ENCODE measurements around the gene WDR4.
"Not testable (repeated sequence)": the region's sequence is repeated elsewhere in the genome, so short reads cannot be mapped to it uniquely, and the experiment has no call there.

Gene WDR4

DNA sequence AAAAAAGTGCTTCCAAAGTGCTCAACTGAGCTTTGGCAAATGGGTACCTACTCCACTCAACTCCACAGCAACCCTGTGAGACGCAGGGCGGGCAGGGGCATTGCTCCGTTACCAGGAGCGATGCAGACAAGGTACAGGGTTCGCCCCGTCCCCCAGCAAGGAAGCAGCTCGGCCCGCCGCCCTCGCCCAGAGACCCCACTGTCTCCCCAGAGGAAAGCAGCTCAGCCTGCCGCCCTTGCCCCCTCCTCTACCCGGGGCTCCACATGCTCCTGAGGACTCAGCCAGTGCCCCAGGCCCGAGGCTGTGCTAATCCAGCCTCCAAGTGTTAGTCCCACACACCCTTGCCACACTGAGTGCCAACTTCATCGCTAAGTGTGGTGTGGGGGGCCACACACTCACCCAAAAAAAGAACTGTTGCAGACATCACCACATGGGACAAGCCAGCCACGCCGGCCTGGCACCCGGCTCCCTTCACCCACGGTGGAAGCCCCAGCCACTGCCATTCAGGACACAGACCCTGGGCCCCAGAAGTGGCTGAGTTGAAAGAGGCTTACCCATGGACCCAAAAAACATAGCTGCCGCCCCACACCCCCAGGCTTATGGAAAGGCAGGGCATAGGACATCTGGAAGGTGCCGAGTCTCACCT is 26.3 kb downstream of the WDR4 start:
- DNase-seq (ENCODE audit: low read depth), result no peak

DNA sequence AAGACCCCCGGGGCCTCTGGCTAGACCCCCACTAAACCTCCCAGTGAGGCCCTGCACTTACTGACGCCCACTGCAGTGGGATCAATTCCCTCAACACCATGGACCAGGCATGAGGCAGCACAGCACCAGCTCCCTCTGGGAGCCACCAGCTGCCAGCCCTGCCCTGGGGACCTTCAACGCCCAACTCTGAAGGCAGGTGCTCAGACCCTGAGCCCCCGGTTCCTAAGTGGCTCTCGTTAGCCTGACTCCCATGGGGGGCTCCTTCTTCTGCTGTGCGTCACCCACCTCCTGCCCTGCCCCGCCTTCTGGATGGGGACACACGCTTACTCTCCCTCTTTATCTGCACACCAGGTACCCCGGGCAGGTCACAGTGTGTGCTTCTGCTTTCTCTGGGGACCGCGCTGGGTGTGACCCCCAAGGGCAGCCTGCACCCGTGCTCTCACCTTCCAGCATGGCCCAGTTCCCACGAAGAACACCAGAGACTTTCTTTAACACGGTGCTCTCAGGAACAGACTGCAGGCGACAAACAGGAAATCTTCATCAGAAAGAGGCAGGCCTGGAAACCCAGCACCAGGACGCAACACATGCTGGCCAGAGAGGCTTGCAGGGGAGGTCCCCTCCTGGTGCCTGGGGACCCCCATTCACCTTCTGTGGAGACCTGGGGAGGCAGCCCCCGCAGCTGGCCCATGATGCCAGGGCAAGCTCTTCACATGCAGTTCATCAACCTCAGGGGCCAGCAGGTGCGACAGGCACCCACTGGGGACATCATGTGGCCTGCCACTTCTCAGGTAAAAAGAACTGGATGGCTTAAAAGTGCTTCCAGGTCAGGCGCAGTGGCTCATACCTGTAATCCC is 27.3 kb downstream of the WDR4 start:
- DNase-seq (ENCODE audit: low read depth), result no peak

DNA sequence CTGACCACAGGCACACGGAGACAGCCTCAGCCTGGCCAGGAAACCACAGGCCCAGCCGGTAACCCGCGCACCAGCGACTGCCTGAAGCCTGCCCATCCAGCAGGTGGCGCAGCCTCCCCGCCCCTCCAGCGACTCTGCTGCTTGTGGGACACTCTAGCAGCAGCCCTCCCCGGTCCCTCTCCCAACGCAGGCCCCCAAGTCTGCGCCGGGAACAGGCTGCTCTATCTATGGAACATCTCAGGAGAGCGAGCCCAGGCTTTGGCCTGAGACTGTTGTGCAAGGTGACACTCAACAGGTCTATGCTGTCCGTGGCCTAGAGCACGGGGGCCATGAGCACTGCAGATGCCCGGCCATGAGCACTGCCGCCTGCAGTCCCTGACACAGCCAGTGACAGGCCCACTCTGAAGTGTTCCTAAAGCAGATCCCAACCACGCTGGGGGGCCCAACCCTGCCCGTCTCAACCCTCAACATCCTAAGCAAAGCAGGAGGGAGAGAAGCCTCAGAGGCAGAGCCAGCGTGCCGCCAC is 28.4 kb downstream of the WDR4 start:
- no peak for DNase-seq (ENCODE audit: low read depth)

DNA sequence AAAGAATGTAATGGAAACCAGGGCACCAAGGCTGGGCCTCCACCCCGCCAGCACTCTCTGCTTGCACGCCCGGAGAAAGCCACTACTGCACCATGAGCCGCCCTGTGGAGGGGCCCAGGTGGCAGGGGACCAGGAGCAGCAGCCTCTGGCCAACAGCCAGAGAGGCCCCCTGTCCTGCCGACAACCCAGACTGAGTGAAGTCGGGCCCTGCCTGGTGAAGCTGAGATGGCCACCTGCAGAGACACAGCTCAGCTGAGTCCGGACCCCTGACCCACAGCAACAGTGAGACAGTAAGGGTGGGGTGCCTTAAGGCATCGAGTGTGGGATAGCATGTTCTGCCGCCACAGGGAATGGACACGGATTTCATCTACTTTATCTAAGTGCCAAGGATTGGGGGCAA is 28.9 kb downstream of the WDR4 start:
- DNase-seq (ENCODE audit: low read depth), result no peak

DNA sequence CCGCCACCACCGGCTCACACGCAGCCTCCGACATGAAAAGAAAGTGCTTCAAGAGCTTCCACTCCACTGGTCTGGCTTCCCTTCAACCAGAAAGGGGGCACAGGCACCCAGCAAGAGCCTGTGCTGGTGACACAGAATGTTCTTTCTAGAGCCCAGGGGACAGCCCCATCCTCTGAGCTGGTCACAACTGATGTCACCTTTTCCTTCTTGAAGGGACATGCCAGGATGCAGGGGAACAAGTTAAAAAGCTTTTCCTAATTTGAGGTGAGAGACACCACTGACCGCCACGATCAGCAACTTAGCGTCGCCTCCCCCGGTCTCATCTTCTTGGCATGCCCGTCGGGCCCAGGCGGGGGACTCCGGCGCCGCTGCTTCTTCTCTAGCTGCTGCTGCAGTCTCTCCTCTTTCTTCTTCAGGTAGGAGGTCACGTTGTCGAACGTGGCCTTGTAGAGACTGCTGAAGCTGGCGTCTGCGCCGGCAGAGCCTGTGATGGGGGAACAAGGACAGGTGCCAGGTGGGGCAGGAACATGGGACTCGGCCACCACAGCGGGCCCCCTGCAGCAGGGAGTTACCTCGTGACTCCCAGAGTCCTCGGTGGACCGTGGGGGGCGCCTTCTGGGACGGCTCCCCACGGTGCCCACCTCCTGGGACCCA is 29.5 kb downstream of the WDR4 start:
- no peak for DNase-seq (ENCODE audit: low read depth)

DNA sequence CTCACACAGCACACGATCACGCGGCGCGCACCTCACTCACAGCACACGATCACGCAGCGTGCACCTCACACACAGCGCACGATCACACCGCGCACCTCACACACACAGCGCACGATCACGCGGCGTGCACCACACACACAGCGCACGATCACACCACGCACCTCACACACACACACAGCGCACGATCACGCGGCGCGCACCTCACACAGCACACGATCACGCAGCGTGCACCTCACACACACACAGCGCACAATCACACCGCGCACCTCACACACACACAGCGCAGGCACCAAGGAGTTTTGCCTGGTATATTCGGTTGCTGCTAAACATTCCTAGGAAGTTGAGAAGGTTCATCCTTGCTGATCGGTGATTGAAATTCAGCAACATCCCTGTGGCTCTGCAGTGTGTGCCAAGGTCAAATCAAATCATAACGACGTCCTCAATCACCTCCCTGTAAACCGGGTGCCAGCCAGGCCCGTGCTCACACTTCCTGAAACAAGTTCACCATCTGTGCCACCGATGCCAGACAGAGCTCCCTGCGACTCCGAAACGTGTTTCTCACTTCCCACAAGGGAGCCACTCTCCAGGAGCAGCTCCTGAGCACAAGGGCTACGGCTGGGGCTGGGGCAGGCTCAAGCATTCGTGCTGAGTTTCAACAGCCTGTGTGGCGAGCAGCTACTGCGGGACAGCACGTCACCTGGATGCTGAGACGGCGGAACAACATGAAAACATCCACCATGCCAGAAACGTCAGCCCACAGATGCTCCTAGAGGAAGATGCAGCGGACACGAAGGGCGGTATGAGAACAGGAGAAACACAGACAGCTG is 30.2 kb downstream of the WDR4 start:
- DNase-seq (ENCODE audit: low read depth), result no peak

DNA sequence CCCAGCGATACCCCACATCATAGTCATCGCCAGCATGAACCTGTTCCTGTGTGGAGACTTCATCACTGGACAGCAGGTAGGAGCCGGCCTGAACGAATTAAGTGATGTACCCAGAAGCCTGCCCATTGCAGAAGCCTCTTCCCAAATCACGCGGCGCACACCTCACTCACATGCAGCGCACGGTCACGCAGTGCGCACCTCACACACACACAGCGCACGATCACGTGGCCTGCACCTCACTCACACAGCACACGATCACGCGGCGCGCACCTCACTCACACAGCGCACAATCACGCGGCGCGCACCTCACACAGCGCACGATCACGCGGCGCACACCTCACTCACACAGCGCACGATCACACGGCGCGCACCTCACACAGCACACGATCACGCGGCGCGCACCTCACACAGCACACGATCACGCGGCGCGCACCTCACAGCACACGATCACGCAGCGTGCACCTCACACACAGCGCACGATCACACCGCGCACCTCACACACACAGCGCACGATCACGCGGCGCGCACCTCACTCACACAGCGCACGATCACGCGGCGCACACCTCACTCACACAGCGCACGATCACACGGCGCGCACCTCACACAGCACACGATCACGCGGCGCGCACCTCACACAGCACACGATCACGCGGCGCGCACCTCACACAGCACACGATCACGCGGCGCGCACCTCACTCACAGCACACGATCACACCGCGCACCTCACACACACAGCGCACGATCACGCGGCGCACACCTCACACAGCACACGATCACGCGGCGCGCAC is 31.0 kb downstream of the WDR4 start:
- not testable (repeated sequence) for DNase-seq (ENCODE audit: low read depth)

DNA sequence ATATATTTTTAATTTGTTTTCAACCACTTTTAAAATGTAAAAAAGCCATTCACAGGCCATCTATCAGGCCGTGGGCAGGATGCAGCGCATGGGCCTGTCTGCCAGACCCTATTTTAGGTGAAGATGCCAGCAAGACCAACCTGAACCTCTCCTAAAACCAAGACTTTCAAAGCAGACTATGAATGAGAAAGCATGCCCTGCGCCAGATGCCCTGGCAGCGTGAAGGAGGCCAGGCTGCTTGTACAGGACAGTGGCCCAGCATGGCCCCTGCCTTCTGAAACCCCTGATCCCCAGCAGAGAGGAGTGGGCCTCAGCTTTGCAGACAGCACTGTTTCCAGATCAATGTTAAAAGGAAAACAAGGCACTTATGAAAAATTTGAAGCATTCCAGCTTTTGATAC is 31.6 kb downstream of the WDR4 start:
- no peak for DNase-seq (ENCODE audit: low read depth)

DNA sequence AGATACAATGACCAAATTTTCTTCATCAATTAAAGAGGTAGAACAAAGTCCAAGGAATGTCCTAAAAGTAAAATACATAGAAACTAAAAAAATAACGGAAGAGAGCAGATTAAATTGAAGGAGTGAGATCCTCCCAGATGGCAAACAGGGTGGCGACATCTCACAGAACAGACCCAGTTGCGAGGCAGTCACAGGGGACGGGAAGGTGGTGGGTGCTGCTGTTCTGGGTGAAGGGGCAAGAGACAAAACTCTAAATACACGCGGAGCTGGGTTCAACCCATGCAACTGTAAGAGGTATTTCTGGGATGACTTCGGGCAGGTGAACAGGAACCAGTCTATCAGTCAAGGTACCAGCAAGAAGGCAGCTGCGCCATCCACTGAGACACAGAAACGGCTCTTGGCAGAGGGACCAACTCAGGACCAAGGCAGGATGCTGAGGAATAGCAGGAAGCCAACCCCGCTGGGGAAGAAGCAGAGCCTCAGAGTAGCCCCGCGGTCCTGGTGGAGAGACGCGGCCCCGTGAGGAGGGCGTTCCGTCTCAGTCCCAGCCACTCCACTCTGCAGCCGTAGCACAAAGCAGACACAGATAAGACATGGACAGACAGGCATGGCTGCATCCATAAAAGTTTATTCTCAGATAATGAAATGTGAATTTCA is 32.2 kb downstream of the WDR4 start:
- DNase-seq (ENCODE audit: low read depth), result no peak

DNA sequence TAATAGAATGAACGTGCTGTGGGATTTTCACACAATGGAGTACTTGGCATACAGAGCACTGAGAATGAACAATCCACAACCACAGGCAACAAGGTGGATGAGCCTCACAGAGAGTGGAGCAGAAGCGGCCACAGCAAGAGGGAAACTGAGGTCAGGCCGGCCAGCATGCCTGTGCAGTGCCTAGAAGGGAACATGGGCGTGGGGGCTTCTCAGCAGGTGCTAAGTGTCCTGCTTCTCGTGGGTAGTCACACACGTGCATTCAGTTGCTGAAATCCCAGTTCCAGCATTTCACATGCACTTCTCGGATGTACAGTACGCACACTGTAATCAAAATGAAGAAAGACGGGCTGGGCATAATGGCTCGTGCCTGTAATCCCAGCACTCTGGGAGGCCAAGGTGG is 33.1 kb downstream of the WDR4 start:
- no peak for DNase-seq (ENCODE audit: low read depth)

DNA sequence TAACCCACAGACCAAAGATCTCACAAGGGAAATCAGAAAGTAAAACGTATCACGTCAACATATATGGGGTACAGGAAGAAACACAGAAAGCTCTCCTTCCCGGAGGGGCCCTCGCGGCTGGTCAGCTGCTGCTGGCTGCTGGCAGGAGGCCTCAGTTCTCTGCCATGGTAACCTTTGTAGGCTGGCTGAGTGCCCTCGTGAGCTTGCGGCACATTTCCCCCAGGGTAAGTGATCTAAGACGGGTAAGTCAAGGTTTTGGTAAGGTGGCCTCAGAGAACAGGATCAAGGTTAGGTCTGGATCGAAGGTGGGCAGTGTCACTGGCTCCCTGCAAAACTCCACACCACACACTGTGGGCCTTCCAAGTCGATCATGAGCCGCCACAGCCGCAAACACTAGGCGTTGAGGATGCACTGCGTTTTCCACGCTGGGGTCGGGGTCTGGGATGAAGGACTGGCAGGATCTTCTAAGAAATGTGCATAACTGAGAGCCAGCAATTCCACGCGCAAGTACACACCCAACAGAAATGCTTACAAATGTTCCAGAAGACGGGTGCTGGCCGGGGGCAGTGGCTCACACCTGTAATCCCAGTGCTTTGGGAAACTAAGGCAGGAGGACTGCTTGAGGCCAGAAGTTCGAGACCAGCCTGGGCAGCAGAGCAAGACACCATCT is 33.9 kb downstream of the WDR4 start:
- no peak for DNase-seq (ENCODE audit: low read depth)

DNA sequence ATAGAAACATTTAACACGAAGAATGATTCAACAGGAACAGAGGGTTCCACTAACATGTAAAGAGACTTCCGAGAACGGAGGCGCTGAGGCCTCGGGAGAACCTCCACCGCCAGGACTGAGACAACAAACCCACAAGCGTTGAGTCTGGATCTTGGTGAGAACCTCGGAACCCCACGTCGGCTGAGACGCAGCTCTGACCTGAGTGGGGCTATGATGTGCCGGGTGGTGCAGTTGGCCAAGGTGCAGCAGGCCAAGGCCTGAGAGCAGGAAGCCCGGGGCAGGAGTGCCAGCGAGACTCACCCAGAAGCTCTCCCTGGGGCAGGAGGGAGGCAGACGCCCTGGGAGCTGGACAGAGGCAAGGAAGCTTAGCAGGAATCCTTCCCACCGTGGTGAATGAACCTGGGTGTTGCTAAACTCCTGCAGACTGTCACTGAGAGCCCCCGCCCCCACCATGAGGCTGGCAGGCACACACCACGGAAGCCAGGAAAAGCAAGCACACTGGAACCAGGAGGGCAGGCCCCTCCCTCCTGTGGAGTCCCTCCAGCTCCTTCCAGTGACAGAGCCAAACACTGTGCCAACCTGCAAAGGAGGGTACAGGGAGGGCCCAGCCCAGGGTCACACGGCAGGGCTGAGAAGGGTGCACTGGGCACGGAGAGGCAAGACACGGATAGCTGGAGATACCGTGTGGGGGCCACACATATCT is 34.8 kb downstream of the WDR4 start:
- DNase-seq (ENCODE audit: low read depth), result no peak

DNA sequence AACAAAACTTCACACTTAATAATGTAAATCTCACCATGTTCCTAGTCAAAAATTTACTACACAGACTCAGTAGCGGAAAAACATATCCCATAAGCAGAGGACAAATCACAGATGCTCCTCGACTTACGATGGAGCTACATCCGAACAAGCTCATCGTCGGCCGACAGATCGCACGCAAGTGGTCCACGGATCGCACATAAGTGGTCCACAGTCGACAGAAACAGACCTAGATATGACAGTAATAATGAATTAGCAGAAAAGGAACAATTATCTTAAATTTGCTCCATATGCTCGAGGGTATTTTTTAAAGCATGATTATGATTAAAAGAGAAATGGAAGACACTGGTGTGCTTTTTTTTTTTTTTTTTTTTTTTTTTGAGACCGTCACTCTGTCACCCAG is 36.3 kb downstream of the WDR4 start:
- DNase-seq (ENCODE audit: low read depth), result no peak

DNA sequence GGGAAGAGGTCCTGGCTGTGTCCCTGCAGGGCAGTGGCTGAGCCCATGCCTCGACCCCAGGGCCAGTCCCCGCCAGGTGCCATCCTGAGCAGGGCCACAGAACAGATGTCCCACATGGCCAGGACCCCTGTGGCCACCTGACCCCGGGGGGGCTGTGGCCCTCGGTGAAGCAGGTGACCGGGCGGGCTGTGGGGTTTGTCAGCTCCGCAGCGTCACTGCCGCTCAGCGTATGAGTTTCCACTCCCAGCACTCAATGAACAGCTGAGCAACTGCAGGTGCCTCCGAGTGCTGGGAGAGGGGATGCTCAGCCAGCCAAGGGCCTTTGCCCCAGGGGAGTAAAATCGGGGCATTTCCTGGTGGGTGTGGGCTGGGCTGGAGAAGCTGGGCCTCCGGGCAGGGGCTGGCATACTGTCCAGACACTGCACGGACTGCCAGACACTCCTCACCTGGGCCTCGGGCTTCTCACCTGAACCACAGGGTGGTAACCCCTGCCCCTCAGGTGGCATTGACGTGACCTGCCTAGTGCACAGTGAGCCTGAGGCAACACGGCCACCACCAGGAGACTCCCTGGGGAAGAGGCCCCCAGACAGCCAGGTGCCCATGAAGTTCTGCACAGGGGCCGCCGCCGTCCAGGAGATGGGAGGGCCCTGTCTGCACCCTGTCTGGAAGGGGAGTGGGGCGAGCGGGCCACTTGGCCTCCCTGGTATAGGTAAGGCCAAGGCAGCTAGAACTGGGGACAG is 37.3 kb downstream of the WDR4 start:
- DNase-seq (ENCODE audit: low read depth), result not testable (repeated sequence)

DNA sequence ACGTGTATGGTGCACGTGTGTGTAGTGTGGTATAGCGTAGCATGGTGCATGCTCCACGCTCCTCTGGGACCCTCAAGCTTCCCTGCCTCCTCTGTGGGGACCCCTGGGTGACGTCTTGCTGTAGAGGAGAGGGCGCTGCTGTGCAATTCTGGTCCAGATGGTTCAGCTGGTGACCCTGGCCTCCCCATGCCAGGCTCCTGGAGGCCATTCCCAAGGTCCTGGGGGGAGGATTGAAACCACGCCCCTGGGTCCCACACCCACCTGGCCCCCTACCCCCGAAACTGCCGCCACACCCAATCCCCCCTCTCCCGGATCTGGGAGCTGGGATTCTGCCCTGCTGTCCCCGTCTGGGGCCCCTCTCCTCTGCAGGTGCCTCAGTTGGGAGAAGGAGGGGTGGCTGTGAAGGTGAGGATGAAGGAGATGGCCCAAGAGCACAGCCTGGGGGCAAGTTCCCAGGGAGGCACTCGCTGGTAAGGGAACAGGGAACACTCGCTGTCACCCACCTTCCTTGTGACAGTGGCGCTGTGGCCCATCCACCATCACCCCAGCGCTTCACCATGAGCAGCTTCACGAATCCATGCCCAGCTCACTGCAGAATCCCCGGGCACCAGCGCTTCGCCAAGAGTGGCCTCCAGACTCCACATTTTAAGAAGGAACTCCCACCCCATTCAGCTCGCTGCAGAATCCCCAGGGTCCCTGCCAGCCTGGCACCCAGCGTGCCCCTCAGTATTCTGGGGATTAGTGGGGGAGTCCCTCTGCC is 38.0 kb downstream of the WDR4 start:
- DNase-seq (ENCODE audit: low read depth), result no peak

DNA sequence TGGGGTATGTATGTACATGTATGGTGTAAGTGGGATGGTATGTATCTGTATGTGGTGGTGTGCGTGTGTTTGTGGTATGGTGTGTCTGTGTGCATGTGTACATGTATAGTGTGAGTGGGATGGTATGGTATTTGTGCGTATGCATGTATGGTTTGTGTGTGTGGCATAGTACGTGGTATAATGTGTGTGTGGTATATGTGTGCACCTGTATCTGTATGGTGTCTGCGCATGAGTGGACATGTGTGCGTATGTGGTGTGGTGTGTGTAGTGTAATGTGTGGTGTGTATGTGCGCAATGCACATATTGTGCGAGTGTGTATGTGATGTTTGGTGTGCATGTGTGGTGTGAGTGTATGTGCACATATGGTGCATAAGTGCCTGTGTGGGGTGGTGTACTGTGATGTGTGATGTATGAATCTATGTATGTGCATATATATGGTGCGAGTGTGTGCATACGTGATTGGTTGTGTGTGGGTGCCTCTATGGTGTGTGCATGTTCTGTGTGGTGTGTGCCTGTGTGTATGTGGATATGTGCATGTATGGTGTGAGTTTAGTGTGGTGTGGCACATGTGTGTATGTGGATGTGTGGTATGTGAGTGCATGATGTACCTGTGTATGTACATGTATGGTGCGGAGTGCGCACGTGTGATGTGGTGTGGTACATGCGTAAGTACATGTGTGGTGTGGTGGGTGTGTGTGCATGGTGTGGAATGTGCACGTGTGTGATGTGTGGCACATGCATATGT is 38.8 kb downstream of the WDR4 start:
- DNase-seq (ENCODE audit: low read depth), result no peak
